HL-60/S4 treated with phorbol 12-myristate 13-acetate at 8.2 ng/mL for 4 days and 3 days (cell line): ENCODE results near the gene PACS2.

Source experiments
- in situ Hi-C: fragments of 300-500 bp; cut with MboI; formaldehyde crosslinking; loops from 2 replicates; pipeline ENCODE4 v1.15.0; 2022; ENCODE audit warnings: low sequenced_read_pairs

The PACS2 gene

DNA sequence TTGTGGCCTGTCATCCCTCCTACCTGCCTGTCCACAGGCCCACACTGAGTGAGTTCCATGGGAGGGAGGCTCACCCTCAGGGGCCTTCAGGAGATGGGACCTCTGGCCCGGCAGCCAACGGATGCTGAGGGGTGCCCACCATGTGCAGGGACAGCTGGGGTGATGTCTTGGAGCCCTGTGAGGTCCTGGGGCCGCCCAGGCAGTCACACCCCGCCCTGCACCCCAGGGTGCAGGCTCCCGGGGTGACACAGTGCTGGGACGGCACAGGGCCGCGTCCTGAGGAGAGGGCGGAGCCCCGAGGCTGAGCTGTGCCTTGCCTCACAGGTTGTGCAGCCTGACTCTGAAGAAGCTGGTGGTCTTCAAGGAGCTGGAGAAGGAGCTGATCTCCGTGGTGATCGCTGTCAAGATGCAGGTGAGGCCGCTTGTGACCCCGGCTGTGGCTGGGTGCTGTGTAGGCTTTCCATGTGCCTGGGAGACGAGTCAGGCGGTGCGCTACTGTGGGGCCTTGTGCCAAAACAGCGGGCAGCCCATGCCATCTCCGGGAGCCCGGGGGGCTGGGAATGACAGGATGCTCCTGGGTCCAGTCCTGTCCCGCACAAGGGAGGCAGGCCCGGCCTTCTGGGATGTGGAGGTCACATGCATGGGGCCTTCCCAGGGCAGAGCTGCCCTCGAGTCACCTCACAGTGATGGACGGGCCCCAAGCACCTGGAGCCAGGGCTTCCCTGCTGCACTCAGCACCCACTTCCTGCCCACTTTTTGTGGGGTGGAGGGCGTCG lies 33.8 kb downstream of the PACS2 start:
- in situ Hi-C loops: no loop called here

DNA sequence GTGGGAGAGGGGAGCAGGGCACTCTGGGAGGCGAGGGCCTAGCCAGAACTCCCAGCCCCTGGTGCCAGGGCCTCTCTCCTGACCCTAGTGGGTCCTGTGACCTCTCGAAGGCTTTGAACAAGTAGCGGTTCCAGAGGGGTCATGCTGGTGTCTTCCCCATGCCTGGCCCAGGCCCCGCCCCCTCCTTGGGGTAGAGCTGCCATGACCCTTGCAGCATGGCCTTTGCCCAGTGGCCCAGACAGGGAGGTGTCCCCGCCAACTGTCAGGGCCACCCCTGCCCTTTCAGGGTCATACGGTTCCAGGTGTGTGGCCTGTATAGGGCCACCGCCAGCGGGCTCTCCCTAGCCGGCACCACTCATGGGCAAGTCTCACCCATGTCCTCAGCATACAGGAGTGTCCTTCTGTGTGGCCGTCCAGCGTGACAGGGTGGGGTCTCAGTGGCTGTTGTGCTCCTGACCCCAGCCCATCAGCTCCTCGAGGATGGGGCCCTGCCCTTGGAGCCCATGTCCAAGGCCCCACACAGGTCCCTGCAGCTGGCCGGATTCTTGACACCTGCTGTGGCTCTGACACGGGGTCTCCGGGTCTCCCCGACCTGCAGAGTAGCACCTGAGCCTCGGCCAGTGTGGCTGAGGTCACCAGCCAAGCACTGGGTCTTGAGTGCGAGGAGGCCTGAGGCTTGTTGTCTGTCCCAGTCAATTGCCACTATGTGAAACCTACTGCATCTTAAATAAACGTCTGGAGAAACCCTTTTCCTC lies 34.6 kb downstream of the PACS2 start:
- in situ Hi-C loops: no loop called here

DNA sequence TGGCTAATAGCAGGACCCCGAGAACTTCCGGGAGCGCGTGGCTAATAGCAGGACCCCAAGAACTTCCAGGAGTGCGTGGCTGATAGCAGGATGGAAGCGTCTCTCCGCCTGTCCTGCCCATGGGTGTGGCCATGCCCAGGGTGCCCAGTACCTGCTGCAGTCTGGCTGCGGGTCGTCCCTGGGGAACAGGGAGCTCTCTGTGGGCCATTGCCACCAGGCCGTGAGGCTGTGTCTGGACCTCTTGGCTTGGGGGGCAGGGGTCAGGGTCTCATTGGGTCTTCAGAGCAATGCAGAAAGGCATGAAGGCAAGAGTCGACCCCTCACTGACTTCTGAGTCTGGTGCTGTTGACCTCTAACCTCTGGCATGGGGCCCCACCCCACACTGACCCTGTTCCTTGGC lies 35.4 kb downstream of the PACS2 start:
- in situ Hi-C loops: no loop called here

DNA sequence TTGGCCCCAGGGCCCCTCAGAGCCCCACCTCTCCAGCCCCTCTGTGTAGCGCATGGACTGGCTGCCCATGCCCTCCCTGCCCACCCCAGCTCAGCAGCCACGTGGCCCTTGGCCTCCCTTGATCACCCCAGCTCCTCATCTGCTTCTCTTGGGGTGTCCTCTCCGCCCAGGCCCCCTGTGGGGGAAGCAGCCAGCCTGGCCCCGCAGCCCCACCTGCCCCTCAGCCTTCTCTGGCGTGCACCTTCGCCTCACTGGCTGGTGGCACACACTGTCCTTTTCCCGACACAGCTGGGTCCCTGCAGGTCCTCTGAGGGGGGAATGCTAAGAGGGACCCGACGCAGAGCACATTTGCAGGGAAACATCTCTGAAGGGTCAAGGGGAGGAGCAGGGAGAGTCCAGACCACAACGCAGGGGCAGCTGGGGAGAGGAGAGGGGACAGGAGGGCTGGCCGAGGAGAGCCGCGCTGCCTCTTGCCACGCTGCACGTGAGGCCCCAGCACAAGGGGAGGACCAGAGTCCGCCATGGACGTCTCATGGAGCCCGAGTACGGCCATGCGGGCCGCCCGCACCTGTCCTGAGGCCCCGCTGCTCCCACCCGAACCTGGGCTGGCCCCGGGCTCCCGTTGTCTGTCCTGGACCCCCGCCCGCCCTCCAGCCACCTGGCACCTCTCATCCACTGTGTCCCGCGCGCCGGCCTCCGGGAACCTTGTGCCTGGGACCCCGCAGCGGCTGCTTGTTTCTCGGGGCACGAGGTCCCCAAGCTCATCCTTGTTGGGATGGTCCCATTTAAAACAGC lies 36.1 kb downstream of the PACS2 start:
- in situ Hi-C loops: no loop called here

DNA sequence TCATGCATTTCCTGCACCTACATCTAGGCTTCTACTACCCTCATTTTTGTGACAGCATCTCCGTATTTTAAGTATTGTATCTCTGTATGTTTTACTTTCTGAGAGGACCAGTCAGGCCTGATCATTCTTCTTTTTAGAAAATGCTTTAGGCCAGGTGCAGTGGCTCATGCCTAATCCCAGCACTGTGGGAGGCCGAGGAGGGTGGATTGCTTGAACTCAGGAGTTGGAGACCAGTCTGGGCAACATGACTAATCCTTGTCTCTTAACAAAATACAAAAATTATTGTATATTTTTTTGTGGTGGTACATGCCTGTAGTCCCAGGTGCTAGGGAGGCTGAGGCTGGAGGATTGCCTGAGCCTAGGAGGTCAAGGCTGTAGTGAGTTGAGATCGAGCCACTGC lies 36.9 kb downstream of the PACS2 start:
- in situ Hi-C loops: no loop called here

DNA sequence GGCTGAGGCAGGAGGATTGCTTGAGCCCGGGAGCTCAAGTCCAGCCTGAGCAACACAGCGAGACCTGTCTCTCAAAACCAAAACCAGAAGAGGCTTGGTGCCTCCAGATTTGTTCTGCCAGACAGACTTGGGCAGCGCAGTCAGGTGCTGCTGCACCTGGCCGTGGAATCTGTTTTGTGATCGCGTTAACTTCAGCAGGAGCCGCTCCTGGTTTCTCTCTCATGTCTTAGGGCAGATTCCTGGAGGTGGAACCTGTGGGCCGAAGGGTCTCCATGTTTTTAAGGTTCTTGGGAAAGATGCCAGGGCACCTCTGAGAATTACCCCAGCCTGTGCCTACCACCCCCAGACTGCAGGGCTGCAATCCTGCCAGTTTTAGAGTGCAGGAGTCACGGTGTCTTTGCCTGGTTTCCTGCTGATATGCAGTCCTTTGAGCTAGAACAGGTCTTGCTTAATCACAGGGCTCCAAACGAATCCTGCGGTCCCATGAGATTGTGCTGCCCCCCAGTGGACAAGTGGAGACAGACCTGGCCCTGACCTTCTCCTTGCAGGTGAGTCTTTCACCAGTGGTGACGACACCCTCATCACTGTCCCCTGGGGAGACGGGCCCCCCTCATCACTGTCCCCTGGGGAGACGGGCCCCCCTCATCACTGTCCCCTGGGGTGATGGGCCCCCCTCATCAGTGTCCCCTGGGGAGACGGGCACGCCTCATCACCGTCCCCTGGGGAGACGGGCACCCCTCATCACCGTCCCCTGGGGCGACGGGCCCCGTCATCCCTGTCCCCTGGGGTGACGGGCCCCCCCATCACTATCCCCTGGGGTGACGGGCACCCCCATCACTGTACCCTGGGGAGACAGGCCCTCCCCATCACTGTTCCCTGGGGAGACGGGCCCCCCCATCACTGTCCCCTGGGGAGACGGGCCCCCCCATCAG lies 37.6 kb downstream of the PACS2 start:
- in situ Hi-C loops: no loop called here

DNA sequence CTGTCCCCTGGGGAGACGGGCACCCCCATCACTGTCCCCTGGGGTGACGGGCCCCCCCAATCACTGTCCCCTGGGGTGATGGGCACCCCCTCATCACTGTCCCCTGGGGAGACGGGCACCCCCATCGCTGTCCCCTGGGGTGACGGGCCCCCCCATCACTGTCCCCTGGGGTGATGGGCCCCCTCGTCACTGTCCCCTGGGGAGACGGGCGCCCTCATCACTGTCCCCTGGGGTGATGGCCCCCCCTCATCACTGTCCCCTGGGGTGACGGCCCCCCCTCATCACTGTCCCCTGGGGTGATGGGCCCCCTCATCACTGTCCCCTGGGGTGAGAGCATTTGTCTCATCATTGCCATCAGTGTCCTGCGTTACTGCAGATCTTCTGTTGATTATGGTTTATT lies 38.6 kb downstream of the PACS2 start:
- in situ Hi-C loops: no loop called here

DNA sequence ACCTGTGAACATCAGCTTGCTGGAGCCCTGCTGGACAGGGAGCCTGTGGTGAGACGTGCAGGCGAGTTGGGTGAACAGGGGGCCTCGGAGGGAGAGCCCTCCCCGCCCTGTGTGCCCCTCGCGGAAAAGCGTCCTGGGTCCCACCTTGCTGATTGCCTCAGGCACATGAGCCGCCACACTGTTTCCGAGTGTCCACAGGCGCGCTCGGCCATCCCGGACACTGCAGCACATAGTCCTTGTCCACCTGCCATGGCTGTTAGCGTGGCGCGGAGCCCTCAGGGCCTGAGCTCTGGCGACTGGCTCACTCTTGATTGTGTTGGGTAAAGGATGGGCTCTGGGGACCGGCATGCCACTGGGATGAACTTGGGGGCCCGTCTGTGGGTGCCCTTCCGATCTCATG lies 40.0 kb downstream of the PACS2 start:
- in situ Hi-C loops: no loop called here

DNA sequence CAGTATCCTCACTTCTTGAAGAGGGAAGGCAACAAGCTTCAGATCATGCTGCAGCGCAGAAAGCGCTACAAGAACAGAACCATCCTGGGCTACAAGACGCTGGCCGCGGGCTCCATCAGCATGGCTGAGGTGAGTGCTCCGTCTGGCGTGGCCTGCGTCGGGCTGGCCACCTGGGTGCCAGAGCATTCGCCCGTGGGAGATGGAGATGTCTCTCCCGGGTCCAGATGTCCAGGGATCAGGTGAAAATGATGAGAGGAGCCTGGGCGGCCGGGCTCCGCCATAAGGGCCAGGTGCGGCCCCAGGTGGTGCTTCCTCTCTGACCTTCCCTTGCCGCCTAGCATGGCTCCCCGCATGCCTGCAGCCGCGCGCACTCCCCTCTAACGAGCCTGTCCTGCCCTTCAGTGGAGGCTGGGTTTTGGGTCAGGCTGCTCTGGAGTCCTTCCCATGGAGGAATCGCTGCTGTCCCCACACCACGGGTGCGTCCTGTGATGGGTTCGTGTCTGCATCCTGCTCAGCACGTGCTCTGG lies 40.6 kb downstream of the PACS2 start:
- in situ Hi-C loops: no loop called here

DNA sequence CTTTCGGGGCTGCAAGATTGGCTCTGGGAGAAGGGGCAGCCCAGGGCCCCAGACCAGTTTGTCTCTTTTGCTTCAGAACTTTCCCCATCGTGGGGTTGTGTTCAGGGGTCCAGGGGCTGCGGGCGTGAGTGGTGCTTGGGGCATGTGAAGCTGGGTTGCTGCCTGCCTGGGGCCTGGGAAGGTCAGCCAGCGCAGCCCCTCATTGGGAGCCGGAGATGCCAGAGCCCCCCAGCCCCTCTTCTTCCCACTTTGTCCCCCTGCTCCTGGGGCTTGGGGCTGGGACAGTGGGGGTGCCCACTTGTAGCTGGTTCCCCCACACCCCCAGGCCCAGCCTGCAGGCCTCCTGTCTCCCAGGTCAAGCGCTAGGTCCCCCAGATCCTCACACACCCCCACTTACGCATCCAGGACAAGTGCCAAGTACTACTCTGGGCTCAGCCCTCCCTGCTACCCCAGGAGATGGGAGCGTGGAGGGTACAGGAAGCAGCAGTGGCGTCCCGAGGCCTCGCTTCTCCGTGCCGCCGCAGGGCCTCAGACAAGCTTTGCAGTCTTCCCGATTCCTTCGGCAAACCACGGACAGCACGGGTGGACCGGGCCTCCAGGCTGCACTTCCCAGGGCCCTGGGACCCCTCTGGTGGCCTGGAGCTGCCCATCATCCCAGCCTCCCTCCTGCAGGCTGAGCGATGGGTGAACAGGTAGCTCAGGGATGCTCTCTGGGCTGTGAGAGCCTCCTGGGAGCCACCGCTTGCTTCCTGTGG lies 41.5 kb downstream of the PACS2 start:
- in situ Hi-C loops: no loop called here

DNA sequence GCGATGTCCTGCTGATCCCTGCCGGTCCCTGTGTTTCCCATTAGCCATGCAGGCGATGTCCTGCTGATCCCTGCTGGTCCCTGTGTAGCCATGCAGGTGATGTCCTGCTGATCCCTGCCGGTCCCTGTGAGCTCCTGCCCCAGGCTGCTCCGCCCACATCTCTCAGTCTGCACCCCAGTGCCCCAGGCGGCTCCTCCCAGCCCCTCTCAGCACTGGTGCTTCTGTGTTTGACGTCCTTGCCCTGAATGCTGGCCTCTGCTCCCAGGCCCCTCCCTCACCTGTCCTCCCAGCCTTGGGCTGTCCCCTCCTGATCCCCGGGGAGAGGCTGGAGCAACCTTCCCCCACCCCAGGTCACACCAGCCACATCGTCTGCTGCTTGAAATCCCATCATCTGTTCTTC lies 42.4 kb downstream of the PACS2 start:
- in situ Hi-C loops: no loop called here

DNA sequence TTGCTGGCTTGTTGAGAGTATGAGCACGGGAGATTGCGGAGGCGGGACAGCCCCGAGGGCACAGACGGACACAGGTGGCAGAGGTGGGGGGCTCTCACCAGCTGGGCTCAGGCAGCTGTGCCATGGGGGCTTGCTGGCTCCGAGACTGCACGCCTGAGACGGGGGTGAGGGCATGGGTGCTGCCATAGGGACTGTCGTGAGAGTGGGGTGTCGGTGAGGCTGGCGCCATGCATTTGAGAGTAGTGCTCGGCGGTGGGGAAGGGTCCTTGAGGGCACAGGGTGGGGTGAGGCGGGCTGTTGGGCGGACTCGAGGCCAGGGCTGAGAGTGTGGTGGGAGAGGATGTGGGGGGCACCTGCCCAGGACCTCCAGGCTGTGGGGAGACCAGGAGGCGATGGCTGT lies 43.1 kb downstream of the PACS2 start:
- in situ Hi-C loops: no loop called here

DNA sequence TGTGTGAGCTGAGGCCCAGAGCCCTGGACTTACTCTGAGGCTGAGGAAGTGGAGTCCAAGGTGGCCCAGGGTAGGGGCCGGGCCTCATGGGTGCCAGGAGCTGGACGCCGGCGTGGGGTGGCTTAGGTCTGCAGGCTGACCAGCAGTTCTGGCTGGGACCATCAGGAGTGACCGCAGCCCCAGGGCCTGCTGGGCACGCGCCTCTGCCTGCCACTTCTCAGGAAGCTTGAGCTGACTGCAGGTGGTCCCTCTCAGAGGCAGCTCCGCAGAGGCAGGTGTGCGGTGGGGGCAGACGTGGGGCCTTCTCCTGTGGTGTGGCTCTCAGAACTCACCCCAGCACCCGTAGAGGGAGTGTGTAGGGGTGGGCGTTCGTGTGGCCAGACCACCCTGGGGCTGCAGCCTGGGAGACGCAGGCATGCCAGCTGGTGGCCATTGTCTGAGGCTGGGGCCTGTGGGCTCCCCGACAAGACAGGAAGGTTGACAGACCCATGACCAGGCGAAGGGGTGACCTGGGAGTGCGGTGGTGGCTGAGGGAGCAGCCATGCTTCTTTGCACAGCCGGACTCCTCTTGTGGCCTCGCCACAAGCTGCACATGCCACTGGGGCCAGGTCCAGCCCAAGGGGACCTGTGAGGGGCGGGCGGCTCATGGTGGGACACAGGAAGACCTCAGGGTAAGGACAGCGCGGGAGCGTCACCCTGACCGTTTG lies 43.7 kb downstream of the PACS2 start:
- in situ Hi-C loops: no loop called here

DNA sequence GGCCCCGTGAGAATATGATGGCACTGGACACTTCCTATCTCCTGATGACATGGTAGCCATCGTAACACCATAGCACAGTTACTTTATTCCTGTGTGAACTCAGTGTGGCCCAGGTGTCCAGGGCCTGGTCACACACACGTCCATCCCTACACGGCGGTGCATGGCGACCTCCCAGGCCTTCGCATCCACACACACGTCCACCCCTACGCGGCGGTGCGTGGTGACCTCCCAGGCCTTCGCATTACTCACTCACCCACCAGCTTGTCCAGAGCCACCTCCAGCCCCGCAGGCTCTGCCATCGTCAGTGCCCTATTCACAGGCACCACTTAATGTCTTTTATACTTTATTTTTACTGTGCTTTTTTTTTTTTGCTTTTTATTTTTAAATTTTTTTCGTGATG lies 44.4 kb downstream of the PACS2 start:
- in situ Hi-C loops: no loop called here

DNA sequence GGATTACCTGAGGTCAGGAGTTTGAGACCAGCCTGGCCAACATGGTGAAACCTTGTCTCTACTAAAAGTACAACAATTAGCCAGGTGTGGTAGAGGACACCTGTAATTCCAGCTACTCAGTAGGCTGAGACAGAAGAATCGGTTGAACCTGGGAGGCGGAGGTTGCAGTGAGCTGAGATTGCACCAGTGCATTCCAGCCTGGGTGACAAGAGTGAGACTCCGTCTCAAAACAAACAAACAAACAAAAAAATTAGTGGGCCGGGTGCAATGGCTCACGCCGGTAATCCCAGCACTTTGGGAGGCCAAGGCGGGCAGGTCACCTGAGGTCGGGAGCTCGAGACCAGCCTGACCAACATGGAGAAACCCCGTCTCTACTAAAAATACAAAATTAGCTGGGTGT lies 46.9 kb downstream of the PACS2 start:
- in situ Hi-C loops: loop anchor here (10.0 kb wide), 1 partner anchor 257 kb away; no protein-coding TSS in a partner anchor

DNA sequence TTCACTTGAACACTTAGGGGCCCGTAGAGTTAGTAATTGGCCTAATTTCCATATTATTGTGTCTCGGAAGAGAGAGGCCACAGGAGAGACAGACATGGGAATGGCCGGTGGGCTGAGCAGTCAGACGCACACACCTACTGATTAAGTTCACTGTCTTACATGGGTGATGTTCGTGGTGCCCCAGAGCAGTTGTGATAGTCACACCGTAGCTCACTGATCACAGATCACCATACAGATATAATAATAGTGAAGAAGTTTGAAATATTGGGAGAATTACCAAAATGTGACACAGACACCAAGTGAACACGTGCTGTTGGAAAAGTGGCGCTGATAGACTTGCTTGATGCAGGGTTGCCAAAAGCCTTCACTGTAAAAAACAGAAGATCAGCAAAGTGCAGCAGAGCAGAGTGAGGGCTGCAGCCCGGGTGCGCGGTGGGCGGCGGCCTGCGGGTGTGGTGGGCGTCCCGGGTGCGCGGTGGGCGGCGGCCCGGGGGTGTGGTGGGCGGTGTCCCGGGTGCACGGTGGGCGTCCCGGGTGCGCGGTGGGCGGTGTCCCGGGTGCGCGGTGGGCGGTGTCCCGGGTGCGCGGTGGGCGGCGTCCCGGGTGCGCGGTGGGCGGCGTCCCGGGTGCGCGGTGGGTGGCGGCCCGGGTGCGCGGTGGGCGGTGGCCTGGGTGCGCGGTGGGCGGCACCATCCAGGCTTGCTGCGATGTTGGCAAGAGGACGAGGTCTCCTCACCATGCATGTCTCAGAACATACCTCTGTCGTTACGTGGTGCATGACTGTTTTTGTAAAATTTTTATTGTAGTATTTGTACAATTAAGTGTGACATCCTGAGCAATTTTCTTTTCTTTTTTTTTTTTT lies 49.5 kb downstream of the PACS2 start:
- in situ Hi-C loops: loop anchor here (10.0 kb wide), 1 partner anchor 259 kb away; no protein-coding TSS in a partner anchor

DNA sequence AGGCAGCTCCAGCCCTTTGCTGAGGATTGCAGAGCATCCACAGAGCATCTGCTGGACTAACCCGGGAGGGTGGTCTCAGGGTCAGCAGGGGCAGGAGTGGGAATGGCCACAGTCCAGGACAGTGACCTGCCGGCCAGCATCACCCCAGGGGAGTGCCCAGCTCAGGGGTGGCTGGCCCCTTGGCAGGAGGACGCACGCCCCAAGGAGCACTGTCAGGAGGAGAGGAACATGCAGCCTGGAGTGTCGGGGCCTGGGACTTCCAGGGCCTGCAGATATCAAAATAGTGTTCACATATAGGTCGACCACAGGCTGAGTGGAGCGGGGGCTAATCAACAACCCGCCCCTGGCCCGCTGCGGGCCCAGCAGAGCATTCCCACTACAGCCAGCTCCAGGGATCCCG lies 50.6 kb downstream of the PACS2 start:
- in situ Hi-C loops: loop anchor here (10.0 kb wide), 1 partner anchor 260 kb away; no protein-coding TSS in a partner anchor

DNA sequence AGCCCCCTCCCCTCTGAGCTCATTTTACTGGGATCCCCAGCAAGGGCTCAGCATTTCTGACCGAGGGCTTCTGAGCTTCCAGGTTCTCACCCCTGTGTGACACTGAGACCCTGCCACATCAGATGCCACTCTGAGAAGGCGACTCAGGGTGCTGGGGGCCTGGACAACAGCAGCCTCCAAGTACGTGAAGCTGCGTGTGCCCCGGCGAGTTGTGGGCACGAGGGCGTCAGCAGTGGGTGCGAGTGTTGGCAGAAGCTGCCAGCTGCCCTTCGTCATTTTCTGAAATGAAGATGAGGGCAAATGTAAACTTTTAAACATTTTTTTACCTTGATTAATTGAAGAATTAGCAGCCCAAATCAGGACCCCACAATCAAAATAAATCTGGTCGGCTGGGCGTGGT lies 51.1 kb downstream of the PACS2 start:
- in situ Hi-C loops: loop anchor here (10.0 kb wide), 1 partner anchor 261 kb away; no protein-coding TSS in a partner anchor
